ENCODE results near the gene PURA.

DNA sequence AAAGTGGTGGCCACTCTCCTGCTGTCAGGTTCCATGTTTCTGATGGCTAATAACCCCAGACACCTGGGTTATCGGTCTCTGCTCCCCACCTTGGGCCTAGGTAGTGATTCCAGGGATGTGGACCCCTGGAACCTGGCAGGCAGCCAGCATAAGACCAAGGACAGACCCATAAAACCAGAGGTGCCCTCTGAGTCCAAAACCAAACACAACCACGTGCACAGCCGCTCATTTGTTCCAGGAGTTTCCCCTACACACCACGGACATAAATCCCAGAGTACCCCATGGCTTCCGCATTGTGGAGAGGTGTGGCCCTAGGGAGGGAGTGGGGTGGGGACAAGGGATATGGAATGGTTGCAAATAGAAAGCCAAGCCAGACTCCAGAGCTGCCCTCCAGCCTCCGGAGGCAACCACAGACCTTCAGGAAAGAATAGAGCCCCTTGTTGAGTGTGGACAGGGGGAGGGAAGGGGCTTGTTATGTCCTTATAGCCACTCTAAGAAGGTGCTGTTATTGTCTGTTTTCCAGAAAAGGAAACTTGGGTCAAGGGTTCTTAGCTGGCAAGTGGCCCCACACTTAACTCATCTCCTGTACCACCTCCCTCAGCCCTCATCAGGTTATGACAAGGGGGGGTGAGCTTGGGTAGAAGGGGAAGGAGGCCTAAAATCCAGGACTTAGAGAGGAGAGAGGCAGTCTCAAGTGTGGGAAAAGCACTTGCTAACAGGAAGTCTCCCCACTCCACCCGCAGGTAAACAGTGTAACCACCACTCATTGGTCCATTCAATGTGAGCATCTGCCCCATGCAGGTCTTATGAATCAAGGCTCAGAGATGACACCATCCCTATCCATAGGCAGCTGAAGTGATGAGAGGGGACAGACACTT is 37.5 kb downstream of the PURA start:
- TF ChIP-seq POLR2A (IDR thresholded peaks at IDR 0.05; ENCODE audit: low read depth, low read length) = no peak
- no peak for TF ChIP-seq POLR2AphosphoS5 (IDR thresholded peaks at IDR 0.05; ENCODE audit: low read depth, low read length)
